ENCODE measurements around the gene MVB12B. TPM values are rescaled to one million over a fixed set of nuclear protein-coding genes. Genes with fewer than 3 reads are reported as not detected.

Gene MVB12B
- total RNA-seq, 1 experiment from 2014 or later, result 5.8 TPM

DNA sequence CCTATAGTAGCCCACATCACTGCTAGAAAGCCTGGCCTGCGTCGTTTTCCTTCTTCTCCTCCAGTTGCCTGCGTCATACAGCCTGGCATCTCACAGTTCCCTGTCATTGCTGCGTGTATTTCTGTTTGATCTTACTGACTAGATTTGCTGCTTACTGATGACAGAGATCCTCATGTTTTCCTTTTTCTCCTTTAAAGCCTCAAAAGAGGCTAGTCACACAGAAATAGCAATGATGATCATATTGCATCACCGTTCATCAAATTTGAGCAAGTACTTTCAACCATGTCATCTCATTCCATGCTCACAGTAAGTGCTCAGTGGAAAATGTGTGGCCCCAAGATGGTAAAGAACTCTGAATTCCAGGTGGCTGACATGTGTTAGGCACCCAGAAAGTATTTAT, 76.8 kb downstream of the MVB12B start:
- no peaks in the 10 kb centered on the region for H3K27me3 ChIP-seq (ENCODE audit: insufficient read depth, low read length)
- H3K9ac ChIP-seq (ENCODE audit: extremely low read depth, insufficient read length, low read length), result no peak overlapping the region
- no peak overlapping the region for H2AFZ ChIP-seq (ENCODE audit: low read length)
- Mint-ChIP-seq H3K36me3 (ENCODE audit: insufficient read depth in 1 of 3, low read depth in 3 of 3) (no peaks in the 10 kb centered on the region), H3K27ac (no peak overlapping the region), H3K4me1 (peaks cover 17 to 26% of the 10 kb centered on the region in 2 experiments), H3K9me3 (no peaks in the 10 kb centered on the region), H3K27me3 (ENCODE audit: low read depth) (no peaks in the 10 kb centered on the region; the same call in none of the 2 replicates), H3K4me3 (no peak overlapping the region)
- H3K23me2 ChIP-seq (ENCODE audit: insufficient read length, low read depth, low read length, poor library complexity, severe bottlenecking), result no peaks in the 10 kb centered on the region
- TF ChIP-seq, protein P1, sequence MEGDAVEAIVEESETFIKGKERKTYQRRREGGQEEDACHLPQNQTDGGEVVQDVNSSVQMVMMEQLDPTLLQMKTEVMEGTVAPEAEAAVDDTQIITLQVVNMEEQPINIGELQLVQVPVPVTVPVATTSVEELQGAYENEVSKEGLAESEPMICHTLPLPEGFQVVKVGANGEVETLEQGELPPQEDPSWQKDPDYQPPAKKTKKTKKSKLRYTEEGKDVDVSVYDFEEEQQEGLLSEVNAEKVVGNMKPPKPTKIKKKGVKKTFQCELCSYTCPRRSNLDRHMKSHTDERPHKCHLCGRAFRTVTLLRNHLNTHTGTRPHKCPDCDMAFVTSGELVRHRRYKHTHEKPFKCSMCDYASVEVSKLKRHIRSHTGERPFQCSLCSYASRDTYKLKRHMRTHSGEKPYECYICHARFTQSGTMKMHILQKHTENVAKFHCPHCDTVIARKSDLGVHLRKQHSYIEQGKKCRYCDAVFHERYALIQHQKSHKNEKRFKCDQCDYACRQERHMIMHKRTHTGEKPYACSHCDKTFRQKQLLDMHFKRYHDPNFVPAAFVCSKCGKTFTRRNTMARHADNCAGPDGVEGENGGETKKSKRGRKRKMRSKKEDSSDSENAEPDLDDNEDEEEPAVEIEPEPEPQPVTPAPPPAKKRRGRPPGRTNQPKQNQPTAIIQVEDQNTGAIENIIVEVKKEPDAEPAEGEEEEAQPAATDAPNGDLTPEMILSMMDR (conservative IDR thresholded peaks at IDR 0.05), result no peak
- no peak overlapping the region for H2BK120ac ChIP-seq (ENCODE audit: low read depth, low read length, poor library complexity, severe bottlenecking)
- H3K27ac ChIP-seq (ENCODE audit: insufficient read length, low read depth, low read length), result no peak overlapping the region
- H3K4me1 ChIP-seq (ENCODE audit: insufficient read depth, low read length), result peaks cover 7% of the 10 kb centered on the region; the same call in 1 of the 2 replicates
- H2AK5ac ChIP-seq (ENCODE audit: insufficient read length, low read length), result no peak overlapping the region
- no peak overlapping the region for H4K91ac ChIP-seq (ENCODE audit: insufficient read length, low read depth, low read length)
- no peak overlapping the region for H4K5ac ChIP-seq (ENCODE audit: insufficient read length, low read depth, low read length)
- no peak overlapping the region for H4K8ac ChIP-seq (replicated peaks; ENCODE audit: insufficient read length, low read depth, low read length)
- no peak overlapping the region for H2BK12ac ChIP-seq (ENCODE audit: insufficient read length, low read depth, low read length)
- H2BK5ac ChIP-seq (ENCODE audit: insufficient read length, low read length), result no peak overlapping the region
- no peak overlapping the region for H3K18ac ChIP-seq (ENCODE audit: insufficient read length, low read depth, low read length)
- H3T11ph ChIP-seq (ENCODE audit: low read length), result no peak overlapping the region
- H3K14ac ChIP-seq (ENCODE audit: insufficient read depth, low read length), result no peak overlapping the region
- no peak overlapping the region for H3K4ac ChIP-seq (ENCODE audit: low read depth, low read length)
- no CpG with 5 or more reads among the region's 5 CpGs for WGBS (ENCODE audit: extremely low coverage, insufficient read length, low lambda C conversion rate)
- no peaks in the 10 kb centered on the region for H3K79me1 ChIP-seq (ENCODE audit: insufficient read depth, low read depth, low read length, poor library complexity, severe bottlenecking)
- no peak overlapping the region for H2BK20ac ChIP-seq (ENCODE audit: low read depth, low read length, poor library complexity, severe bottlenecking)
- no peak overlapping the region for H2BK15ac ChIP-seq (ENCODE audit: low read depth, low read length)
- H4K20me1 ChIP-seq (ENCODE audit: control insufficient read depth, insufficient read depth, insufficient read length), result no peaks in the 10 kb centered on the region
- DNase-seq, result no peak
- H3K56ac ChIP-seq (ENCODE audit: insufficient read length, low read depth, low read length), result no peak overlapping the region
- no peak overlapping the region for H3K4me2 ChIP-seq (ENCODE audit: insufficient read depth, insufficient read length, low read length)
- no peak overlapping the region for H3K23ac ChIP-seq (ENCODE audit: insufficient read length, low read depth, low read length)
- H3K79me2 ChIP-seq (ENCODE audit: insufficient read depth, low read length), result no peaks in the 10 kb centered on the region
- H3K9me3 ChIP-seq (ENCODE audit: control insufficient read depth, low read depth, low read length), result no peaks in the 10 kb centered on the region
